GM19328 (cell line): ENCODE measurements around the gene ATP8A2.

Source experiments
- ATAC-seq: cut with Tn5 transposase; IDR thresholded peaks from one replicate; pipeline ENCODE4 v1.9.1; 2021; ENCODE audit warnings: mild to moderate bottlenecking, moderate library complexity; ENCODE audit not compliant: unreplicated experiment

ATP8A2 gene

DNA sequence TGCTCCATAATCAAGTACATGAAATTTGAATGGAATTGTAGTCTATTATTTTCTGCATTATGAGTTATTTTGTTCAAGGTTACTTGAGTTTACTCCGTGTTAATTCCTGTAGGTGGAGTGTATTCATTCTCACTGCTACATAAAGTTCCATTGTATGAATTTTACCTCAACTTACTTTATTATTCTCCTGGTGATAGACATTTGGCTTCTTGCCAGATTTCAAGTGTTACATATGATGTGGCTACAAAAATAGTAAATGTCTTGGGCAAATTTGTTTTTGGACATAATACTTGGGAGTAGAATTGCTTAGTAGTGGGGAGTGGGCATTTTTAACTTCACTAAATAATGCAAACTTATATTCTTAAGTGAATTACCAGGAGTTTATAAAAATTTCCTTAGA lies 351.1 kb downstream of the ATP8A2 start:
- ATAC-seq: no peak

DNA sequence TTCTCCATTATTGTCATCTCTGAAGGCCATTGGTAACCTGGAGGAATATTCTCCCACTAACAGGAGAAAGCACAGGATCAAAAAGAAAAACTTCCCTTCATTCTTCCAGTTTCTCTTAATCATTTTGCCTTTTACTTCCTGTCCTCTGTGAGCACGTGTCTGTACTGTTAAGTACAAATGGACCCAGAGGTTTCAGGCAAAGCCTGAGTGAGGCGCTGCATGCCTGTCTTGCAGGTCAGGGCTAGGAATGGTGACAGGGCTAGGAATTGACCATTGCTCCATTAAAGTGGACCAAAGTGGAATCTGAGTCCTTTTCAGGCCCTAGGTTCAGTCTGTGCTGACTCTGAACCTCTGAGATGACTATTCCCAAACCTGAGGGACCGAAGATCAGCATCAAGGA lies 353.3 kb downstream of the ATP8A2 start:
- ATAC-seq: no peak

DNA sequence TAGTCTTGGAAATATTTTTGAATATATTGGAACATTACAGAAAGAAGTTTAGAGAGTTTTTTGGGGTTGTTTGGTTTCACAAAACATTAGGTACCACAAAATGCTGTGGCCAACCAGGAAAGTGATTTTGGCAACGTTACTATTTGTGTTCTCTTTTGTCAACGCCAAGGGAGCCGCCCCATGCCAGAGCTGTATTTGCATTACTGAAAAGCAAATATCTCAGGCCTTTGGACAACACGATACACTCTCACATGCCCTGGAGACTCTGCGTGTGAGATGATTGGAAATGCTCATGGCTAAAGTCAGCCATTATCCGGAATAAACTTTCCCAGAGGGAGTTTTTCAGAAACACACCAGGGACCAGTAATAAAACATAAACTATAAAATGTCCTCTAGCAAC lies 355.5 kb downstream of the ATP8A2 start:
- ATAC-seq: no peak

DNA sequence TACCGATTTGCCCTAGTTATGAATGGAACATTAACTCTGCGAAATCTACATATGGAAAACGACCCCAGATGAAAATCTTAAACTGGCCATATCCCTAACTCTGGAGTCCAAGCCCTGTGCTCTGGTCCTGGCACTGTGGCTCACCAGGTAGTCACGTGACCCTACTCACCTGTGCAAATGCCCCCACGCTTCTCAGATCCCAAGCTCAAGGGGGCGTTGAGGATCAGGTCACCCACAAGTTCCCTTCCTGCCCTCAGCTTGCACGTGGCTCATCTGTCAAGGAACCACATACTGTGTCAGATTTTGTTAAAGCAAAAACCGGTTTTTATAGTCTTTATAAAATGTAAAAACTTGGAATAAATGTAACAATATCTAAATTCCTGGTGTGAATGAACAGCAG lies 356.0 kb downstream of the ATP8A2 start:
- ATAC-seq: no peak

DNA sequence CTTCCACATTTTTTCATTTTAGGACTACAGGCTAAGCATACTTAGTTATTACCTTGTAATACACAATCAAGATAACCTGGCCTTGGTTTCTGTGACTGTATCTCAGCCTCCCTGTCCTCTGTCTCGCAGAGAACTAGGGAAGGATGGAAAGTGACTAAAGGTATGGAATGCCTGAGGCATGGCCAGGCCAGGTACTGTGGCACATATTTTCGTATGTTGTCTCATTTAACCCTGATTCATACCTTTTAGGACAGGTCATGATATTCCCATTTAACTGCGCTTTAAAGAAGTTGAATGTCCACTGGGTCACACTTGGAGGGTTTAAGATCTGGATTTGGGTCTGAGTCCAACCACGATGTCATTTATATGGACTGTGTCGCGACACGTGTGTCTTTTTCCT lies 357.4 kb downstream of the ATP8A2 start:
- no peak for ATAC-seq

DNA sequence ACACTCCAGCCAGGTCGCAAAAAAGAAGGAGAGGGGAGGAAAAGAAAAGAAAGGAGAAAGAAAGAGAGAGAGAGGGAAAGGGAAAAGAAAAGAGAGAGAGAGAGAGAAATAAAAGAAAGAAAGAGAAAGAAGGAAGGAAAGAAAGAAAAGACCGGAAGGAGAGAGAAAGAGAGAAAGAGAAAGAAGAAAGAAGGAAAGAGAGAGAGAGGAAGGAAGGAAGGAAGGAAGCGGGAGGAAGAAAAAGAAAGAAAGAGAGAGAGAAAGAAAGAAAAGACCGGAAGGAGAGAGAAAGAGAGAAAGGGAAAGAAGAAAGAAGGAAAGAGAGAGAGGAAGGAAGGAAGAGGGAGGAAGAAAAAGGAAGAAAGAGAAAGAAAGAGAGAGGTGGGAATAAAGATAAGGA lies 359.3 kb downstream of the ATP8A2 start:
- no peak for ATAC-seq

DNA sequence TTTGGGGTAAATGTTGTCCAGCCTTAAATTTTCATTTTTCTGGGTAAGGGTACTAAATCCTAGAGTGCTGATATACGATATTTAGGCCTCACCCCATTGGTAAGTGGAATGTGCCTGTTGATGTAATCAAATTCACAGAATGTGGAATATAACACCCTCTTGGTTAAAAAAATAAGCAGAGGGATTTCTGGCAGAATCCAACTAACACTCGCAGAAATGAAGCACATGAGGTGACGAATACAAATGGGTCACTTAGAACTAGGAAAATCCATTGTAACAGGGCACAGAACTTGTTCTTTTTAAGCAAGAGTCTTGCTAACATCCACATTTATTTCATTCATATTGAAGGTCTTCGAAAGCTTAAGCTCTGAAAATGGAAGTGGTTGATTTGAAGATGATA lies 359.8 kb downstream of the ATP8A2 start:
- ATAC-seq: no peak

DNA sequence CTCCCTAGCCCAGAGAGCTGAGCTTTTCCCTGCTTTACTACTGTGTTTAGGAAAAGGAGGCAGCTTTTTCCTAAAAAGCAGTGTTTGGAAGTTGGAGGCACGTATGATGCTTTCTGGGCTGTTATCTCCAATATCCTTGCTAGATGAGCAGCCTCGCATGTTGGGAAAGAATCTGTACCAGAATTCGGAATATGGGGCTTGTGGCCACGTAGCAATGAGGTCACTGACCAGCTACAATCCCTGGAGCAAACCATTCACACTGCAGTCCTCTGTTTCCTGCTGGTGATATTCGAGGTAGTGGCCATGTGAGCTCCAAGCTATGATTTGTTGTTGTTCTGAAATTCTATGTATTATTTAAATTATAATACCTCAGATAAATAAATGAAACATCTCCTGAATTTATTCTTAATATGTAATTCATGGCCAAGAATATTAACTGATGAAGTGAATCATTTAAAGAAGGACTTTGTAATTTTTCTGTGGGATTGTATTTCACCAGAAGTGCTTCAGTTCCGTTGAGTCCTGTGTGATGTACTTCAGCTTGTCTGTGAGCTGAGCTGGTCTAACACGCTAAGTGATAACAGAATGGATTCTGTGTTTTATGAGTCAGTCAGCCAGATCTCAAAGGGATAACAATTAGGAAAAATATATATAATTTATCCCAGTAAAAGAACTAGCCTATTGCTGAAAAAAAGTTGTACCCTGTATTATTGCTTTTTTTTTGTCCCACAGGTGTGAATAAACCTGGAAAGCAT lies 360.5 kb downstream of the ATP8A2 start:
- no peak for ATAC-seq

DNA sequence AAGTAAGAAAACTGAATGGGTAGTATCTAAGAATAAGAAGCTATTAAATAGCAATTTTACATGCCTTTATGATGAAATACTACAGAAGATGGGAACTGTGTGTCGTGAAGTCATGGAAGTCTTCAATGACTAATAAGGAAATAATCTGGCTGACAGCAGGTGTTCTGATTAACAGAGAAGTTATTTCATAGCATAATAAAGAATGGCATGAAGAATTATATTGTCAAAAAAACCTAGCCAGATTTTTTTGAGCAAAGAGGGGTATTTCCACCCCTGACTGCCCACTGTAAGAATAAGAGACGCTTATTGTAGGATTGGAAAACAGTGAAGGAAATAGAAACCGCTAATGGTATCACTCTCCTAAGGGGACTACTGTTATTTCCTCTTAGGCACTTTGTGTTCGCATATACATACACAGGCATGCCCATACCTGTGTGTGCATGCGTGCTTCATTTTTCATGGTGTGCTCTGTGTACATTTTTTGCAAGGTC lies 361.3 kb downstream of the ATP8A2 start:
- no peak for ATAC-seq

DNA sequence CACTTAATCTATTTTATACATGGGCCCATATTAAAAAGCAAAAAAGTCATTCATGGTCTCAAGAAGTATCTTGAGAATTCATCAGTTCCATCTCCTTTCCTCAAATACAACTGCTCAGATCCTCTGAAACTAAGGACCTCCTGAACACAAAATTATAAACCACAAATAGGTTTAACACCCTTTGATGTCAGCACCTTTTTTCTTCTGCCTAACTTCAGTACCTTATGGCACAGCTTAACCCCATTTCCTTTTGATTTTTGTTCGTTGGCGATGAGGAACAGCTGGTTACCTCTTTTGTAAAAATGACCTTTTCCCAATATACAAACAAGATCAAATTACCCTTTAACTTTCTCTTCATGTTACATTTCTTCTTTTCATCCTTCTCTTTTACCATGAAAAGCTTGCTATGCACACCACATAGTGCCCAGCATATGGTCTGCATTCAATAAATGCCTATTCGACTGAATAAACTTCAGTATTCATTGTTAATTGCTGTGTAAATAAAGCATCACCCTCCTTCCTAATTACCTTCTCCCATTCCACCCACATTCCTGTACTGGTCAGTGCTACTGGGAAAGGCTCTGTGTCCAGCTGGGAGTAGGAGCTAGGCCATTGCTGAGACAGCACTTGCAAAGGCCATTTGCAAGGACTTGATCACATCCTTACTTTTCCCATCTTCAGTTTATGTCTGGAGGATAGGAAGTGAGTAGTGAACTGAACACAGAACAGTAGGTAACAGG lies 362.1 kb downstream of the ATP8A2 start:
- no peak for ATAC-seq

DNA sequence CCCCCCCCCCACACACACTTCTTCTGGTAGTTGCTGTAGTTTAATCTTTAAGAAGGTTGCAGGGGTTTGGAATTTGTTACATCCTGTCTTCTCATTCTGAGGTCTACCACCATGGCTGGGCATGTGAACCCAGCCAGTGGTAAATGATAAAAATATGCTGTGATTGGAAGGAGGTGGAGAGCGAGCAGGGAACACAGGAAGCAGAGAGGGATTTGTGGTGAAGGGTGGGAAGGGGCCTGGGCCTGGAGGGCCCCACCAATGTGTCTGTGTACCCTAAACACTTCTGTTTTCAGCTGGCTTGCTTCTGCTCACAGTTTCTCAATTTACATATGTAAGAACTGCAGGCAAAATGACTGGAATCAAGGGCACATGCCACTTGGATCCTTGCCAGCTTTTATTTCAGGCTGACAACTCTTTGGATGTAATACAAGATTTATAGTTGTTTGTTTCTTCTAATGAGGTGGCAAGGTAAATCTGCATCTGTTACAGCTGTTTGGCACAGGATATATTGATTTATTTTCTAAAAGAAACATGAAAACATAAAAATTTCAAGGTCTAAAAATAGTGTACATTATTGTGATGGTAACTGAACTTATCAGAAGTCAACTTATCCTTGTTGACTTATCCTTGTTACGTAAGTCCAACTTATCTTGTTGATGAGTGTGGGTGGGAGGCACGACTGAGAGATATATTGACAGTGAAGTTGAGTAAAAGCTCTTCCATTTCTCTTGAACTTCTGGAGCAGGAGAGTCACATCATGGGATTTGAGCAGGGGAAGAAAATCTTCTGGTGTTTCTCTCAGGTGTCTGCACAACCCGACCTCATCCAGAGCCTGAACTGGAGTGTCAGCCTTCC lies 366.8 kb downstream of the ATP8A2 start:
- no peak for ATAC-seq

DNA sequence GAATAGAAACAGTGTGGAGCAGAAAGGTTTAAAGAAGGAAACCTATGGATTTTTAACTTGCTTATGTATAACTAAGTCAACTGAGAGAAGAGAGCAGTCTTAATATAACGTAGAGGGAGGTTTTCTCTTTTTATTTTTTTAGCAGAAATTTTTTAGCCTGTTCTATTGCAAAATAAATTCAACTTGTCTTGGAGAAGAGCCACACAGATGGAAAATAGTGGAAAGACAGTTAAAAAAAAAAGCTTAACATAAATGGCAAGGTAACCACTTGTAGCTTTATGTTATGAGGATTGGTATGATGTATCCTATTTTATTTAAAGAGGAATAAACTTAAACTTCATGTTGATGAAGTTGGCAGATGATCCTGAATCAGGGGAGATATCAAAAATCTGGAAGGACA lies 367.6 kb downstream of the ATP8A2 start:
- ATAC-seq: no peak

DNA sequence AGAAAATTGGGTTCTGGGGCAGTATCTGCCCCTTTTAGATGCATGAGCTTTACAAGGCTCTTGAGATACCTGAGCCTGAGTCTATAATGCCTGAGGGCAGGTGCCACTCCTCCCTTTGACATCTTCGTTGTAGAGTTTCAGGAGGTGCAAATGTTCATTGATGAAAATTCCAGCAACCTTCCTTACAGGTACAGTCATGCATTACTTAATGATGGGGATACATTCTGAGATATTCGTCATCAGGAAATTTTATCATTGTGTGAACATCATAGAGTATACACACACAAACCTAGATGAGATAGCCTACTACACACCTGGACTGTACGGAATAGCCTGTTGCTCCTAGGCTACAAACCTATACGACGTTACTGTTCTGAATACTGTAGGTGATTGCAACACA lies 370.0 kb downstream of the ATP8A2 start:
- no peak for ATAC-seq

DNA sequence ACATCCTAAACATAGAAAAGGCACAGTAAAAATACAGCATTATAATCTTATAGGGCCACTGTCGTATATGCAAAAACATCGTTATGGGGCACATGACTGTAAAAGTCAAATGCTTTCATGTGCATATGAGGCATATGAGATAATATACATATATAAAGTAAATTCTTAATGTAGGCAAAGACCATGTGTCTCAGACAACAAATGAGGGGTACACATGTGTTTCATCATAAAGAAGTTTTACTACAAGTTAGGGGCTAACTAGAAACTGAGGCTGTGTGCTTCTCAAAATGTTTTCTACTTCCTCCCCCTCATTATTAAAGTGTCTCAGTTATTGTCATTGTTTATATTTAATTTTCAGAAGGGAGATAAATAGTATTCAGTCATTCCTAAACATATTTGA lies 370.4 kb downstream of the ATP8A2 start:
- no peak for ATAC-seq

DNA sequence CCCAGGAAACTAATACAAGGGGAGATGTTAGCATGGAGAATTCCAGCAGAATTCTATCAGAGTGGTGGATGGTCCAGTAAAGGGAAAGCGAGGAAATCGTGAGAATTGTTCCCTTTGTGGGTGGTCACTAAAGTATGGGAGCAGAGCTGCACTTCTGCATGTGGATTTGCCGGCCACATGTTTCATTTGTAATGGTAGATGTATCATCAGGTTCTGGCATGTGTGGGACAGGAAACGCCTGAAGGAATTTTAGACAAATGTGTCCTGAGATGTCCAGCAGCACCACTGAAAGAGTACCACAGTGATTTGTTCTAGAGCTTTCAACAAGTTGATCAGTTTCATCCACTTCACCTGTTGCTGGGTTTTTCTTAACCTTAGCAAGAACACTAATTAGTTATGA lies 371.6 kb downstream of the ATP8A2 start:
- no peak for ATAC-seq

DNA sequence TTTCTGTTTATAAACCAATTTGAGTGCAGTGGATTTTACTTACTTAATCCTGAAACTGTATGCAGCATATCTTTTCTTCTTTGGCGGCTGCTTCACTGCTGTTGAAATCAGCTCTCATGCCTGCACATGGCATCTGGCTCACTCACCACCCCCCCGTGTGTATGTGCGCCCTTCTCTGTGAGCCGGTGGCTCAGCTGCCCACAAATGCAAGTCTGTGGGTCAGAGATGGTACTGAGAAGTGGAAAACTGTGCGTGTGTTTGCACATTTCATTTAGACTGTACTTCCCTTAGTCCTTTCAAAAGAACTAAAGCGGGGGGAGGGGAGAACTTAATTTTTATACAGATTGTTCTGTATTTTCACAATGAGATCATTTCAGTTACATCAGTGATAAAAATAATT lies 372.4 kb downstream of the ATP8A2 start:
- no peak for ATAC-seq

DNA sequence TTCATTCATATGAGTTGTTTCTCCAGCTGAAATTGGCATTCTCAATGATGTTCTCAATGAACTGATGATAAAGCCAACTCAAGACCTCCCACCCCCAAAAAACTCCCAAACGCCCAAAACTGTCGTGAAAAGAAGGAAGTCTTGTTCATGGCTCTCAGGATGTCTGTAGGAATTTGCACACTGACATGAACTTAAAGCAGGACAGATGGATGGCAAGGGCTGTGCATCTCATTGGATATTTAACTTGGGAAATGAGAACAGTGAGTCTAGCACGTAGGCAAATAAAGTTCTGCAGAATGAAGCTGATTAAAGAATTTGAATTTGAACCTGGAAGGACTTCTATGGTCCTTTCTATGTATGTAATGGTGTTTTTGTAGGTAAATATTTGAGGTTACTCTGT lies 374.4 kb downstream of the ATP8A2 start:
- ATAC-seq: no peak

DNA sequence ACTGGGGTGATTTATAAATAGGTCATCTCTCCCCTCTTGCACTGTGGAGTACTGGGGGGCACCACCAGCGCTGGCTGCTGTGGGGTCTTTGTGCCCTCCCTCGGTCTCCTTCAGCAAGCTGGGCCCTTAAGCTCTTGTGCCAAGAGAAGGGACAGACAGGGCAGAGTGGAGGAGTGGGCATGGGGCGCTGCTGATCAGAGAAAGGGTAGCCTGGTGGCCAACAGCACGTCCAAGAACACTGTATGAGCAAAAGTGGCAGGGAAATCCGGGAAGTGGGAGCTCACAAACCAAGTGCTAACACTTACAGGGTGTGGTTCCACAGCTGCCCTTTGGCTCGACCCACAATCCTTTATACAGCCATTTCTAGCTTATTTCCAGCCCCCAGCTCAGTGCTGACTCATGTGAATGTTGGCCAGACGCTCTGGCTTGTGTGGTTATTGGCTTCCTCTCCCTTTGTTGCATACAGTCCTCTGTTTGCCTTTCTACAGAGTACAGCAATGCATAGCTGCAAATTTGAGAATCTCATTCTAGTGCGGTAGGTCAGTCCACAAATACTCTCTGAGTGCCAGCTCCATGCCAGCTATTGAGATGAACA lies 381.3 kb downstream of the ATP8A2 start:
- no peak for ATAC-seq

DNA sequence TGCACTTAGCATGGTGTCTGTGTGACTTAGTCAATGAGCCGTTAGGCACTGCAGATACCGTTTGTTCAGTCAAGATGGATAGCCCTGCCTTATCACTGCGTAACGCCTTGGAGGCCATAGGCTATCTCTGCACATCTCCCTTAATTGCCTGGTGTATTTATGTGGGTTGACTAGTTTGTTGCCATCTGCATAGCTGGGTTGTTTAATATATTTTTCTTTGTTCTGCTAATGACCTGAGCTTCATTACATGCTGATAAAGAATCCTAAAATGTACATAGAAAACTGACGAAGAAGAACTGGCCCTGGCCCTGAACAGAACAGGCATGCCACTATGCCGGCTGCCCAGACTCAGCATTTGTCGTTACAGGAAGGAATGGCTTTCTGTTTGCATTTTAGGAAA lies 382.2 kb downstream of the ATP8A2 start:
- no peak for ATAC-seq

DNA sequence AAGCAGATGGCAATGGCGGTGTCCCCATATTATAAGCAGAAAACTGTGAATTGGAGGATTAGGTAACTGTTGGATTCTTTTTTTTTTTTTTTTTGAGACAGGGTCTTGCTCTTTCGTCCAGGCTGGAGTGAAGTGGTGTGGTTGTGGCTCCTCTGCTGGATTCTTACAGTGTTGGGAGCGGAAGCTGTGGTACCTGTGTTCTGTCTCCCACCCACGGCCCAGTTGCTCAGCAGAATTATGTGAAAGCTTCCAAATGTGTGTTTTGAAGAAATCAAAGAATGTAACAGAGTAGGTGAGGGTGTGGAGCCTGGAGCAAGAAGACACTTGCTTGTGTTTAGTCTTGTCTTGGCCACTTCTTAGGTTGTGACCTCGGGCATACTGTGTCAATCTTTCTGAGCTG lies 384.5 kb downstream of the ATP8A2 start:
- no peak for ATAC-seq

DNA sequence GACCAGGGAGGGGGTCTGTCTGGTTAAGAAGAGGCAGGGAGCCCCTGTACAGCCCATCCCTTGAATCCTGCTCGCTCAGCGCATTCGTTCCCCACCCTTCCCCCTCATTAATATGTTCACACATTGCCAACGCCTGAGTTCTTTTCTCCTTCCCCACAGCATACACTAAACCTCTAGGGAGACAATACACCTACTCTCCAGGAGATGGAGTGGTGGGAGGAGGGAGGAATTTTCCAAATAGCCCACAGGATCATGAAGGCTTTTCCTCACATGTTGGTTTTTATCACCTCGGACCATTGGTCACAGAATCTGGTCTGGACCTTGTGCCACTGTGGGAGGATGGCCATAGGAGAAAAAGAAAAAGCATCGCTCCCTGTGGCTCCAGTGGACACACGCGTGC lies 385.1 kb downstream of the ATP8A2 start:
- ATAC-seq: no peak
